CD14-positive monocyte (primary cell): ENCODE results near the gene CNTROB. TPM values are rescaled to one million over a fixed set of nuclear protein-coding genes. Genes with fewer than 3 reads are reported as not detected.

Source experiments
- DNase-seq, 3 donors: peaks; one replicate each; pipeline ENCODE4 v3.0.0-alpha.2; 2011 to 2022
- H2AFZ ChIP-seq: 2 replicates; pipeline ENCODE4 v1.6.0; 2012; ENCODE audit warnings: mild to moderate bottlenecking, low read depth, low read length, inconsistent platforms; ENCODE audit not compliant: insufficient read depth, poor library complexity, severe bottlenecking
- H3K27ac ChIP-seq, 2 donors: 1 replicate in 1 of 2; 2 replicates in 1 of 2; pipeline ENCODE4 v1.5.1; 2012 to 2013; ENCODE audit warnings: low read length in 2 of 2, control low read depth in 1 of 2, inconsistent platforms in 1 of 2, low read depth in 1 of 2, mild to moderate bottlenecking in 1 of 2
- H3K27me3 ChIP-seq, 2 donors: one replicate each; pipeline versions ENCODE4 v1.6.0 to v1.6.1; 2011 to 2013; ENCODE audit warnings: low read length in 2 of 2; ENCODE audit not compliant: control insufficient read depth in 2 of 2, insufficient read depth in 2 of 2
- H3K36me3 ChIP-seq, 2 donors: replicated peaks in 1 of 2; 1 replicate in 1 of 2; 2 replicates in 1 of 2; pipeline versions ENCODE4 v1.5.1 to v1.6.1; 2012 to 2013; ENCODE audit warnings: low read length in 2 of 2, control low read depth in 1 of 2, inconsistent platforms in 1 of 2, mild to moderate bottlenecking in 1 of 2; ENCODE audit not compliant: insufficient read depth in 2 of 2, control insufficient read depth in 1 of 2
- H3K4me1 ChIP-seq, 2 donors: 1 replicate in 1 of 2; 2 replicates in 1 of 2; pipeline versions ENCODE4 v1.5.1 to v1.6.1; 2012 to 2013; ENCODE audit warnings: low read length in 2 of 2, control low read depth in 1 of 2, inconsistent platforms in 1 of 2, mild to moderate bottlenecking in 1 of 2, moderate library complexity in 1 of 2; ENCODE audit not compliant: insufficient read depth in 2 of 2, control insufficient read depth in 1 of 2
- H3K4me2 ChIP-seq: replicated peaks from 2 replicates; pipeline ENCODE3; 2012; ENCODE audit warnings: low read length, moderate library complexity, mild to moderate bottlenecking; ENCODE audit not compliant: poor library complexity, severe bottlenecking; ENCODE audit errors: extremely low read depth
- H3K4me3 ChIP-seq, 3 experiments: fragments of 200-600 bp in 1 of 3; sonication (generic) in 1 of 3; replicated peaks in 1 of 3; 1 replicate in 2 of 3; 2 replicates in 1 of 3; pipeline ENCODE4 v1.5.1; 2011 to 2013; ENCODE audit warnings: low read length in 3 of 3, mild to moderate bottlenecking in 3 of 3, control low read depth in 2 of 3, low read depth in 2 of 3, inconsistent platforms in 1 of 3, moderate library complexity in 1 of 3
- H3K79me2 ChIP-seq: 2 replicates; pipeline ENCODE4 v1.6.0; 2012; ENCODE audit warnings: mild to moderate bottlenecking, control low read depth, inconsistent platforms, low read length, moderate library complexity; ENCODE audit not compliant: insufficient read depth
- H3K9ac ChIP-seq: 2 replicates; pipeline ENCODE4 v1.6.0; 2017; ENCODE audit warnings: low read length, mild to moderate bottlenecking; ENCODE audit not compliant: insufficient read depth, poor library complexity, severe bottlenecking
- H3K9me3 ChIP-seq, 2 donors: replicated peaks in 1 of 2; 1 replicate in 1 of 2; 2 replicates in 1 of 2; pipeline versions ENCODE4 v1.5.1 to v1.6.1; 2012 to 2013; ENCODE audit warnings: low read length in 2 of 2, control low read depth in 1 of 2; ENCODE audit not compliant: control insufficient read depth in 1 of 2, insufficient read depth in 1 of 2
- H4K20me1 ChIP-seq: 2 replicates; pipeline ENCODE4 v1.6.0; 2012; ENCODE audit warnings: mild to moderate bottlenecking, low read length, control low read depth, moderate library complexity; ENCODE audit not compliant: insufficient read depth
- H3K27ac Mint-ChIP-seq, 7 donors: one replicate each; pipeline ENCODE4 v1.8.0; 2020; ENCODE audit warnings: mild to moderate bottlenecking in 7 of 7, mixed read lengths in 7 of 7, moderate library complexity in 6 of 7, inconsistent platforms in 2 of 7
- H3K27me3 Mint-ChIP-seq, 3 donors: one replicate each; pipeline ENCODE4 v1.8.0; 2021 to 2022; ENCODE audit warnings: low read depth in 3 of 3, mild to moderate bottlenecking in 3 of 3, mixed read lengths in 3 of 3, moderate library complexity in 3 of 3, inconsistent platforms in 1 of 3
- H3K36me3 Mint-ChIP-seq, 2 donors: one replicate each; pipeline ENCODE4 v1.8.0; 2020; ENCODE audit warnings: mixed read lengths in 2 of 2, inconsistent platforms in 1 of 2, mild to moderate bottlenecking in 1 of 2
- H3K4me1 Mint-ChIP-seq: one replicate; pipeline ENCODE4 v1.8.0; 2020; ENCODE audit warnings: mild to moderate bottlenecking, mixed read lengths
- H3K4me3 Mint-ChIP-seq, 2 donors: one replicate each; pipeline ENCODE4 v1.8.0; 2020; ENCODE audit warnings: mild to moderate bottlenecking in 2 of 2, mixed read lengths in 2 of 2, moderate library complexity in 1 of 2
- H3K9me3 Mint-ChIP-seq, 7 donors: one replicate each; pipeline ENCODE4 v1.8.0; 2020 to 2022; ENCODE audit warnings: mixed read lengths in 7 of 7, mild to moderate bottlenecking in 6 of 7, moderate library complexity in 6 of 7, inconsistent platforms in 2 of 7
- WGBS: methylation state at CpG from one replicate; pipeline ENCODE4 v1.1.5; 2013; ENCODE audit warnings: missing lambda C conversion rate; ENCODE audit not compliant: insufficient coverage; 5-methylcytosine and 5-hydroxymethylcytosine counted together
- intact Hi-C, 2 donors: fragments of 100-400 bp; cut with micrococcal nuclease; formaldehyde crosslinking; loops; one replicate each; pipeline versions ENCODE4 v1.15.0 to v1.15.1; 2023
- polyA plus RNA-seq, 3 donors: library from polyadenylated mRNA; depleted of rRNA in 1 of 3; unstranded in 2 of 3; stranded (reverse) in 1 of 3; fragments of 300-500 nt in 2 of 3; fragments of >200 nt in 1 of 3; fragmentation: Illumina TruSeq in 2 of 3; gene quantifications; 1 replicate in 2 of 3; 2 replicates in 1 of 3; pipeline ENCODE4 v1.2.3, GENCODE V29; 2012 to 2021
- small RNA-seq: library from RNA; depleted of rRNA; stranded (forward); fragments of <200 nt; gene quantifications from one replicate; pipeline ENCODE3, GENCODE V24; 2012; ENCODE audit warnings: low read depth; ENCODE audit not compliant: insufficient read length
- TF ChIP-seq, protein P1 (sequence below): fragments of 200-600 bp; IDR thresholded peaks from one replicate; pipeline ENCODE4 v1.8.0; 2022; ENCODE audit warnings: antibody characterized with exemption, mild to moderate bottlenecking

The CNTROB gene
- polyA plus RNA-seq, 3 donors, result 4.7 to 22.8 (median 6.5) TPM

DNA sequence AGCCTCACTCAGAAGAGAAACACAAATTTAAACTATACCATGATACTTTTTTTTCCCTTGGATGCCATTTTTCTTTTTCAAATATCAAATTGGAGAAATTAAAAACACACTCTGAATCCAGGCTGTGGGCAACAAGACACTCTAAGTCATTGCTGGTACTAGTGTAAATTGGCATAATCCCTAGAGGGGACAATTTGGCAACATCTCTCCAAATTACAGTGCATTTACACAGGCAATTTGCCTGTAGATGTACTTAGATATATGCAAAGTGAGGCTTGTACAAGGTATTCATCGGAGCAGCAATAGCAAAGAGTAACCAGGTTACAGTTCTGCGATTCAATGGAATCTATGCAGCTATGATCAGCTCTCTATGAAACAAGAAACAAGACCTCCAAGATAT, 63.7 kb downstream of the CNTROB start:
- H3K4me3 ChIP-seq, result no peak overlapping the region
- H3K79me2 ChIP-seq, result no peaks in the 10 kb centered on the region
- H3K4me2 ChIP-seq, result no peak overlapping the region
- H3K4me3 Mint-ChIP-seq, result no peak overlapping the region
- peaks cover 0 to 1% (median 0%) of the 10 kb centered on the region in 3 donors for H3K27me3 Mint-ChIP-seq
- no peaks in the 10 kb centered on the region for H4K20me1 ChIP-seq
- no peaks in the 10 kb centered on the region for H3K36me3 Mint-ChIP-seq
- H3K9me3 ChIP-seq, result no peaks in the 10 kb centered on the region
- no peaks in the 10 kb centered on the region for H3K9me3 Mint-ChIP-seq
- no peak overlapping the region for H3K27ac Mint-ChIP-seq
- DNase-seq, result no peak
- TF ChIP-seq, protein P1, sequence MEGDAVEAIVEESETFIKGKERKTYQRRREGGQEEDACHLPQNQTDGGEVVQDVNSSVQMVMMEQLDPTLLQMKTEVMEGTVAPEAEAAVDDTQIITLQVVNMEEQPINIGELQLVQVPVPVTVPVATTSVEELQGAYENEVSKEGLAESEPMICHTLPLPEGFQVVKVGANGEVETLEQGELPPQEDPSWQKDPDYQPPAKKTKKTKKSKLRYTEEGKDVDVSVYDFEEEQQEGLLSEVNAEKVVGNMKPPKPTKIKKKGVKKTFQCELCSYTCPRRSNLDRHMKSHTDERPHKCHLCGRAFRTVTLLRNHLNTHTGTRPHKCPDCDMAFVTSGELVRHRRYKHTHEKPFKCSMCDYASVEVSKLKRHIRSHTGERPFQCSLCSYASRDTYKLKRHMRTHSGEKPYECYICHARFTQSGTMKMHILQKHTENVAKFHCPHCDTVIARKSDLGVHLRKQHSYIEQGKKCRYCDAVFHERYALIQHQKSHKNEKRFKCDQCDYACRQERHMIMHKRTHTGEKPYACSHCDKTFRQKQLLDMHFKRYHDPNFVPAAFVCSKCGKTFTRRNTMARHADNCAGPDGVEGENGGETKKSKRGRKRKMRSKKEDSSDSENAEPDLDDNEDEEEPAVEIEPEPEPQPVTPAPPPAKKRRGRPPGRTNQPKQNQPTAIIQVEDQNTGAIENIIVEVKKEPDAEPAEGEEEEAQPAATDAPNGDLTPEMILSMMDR, result no peak
- H3K27me3 ChIP-seq, result no peaks in the 10 kb centered on the region
- no CpG with 5 or more reads among the region's 2 CpGs for WGBS
- intact Hi-C loops, result no loop called here
- peaks cover 15% of the 10 kb centered on the region for H3K4me1 Mint-ChIP-seq
- H3K27ac ChIP-seq, result no peak overlapping the region
- peaks cover 10 to 17% of the 10 kb centered on the region in 2 donors for H3K4me1 ChIP-seq
- no peak overlapping the region for H3K9ac ChIP-seq
- no peaks in the 10 kb centered on the region for H3K36me3 ChIP-seq
- no peak overlapping the region for H2AFZ ChIP-seq

DNA sequence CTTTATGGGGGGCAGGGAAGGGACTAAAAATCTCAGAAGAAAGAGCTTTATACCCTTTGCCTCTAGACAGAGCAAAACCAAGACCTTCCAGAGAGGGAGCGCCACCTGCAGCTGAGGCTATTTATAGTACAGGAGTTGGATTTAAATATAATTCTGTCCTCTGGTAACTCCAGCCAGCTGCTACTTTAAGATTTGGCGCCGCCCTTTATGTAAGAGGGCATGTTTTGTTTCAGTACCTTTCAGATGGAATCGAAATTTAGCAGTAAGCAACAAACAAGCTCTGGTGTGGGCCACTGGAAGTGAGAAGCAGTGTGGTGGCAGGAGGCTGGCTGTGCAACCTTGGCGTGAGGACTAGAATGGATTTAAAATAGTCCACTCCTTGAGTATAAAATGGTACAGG, 65.2 kb downstream of the CNTROB start:
- Histone ChIP-seq H3K27me3 (no peaks in the 10 kb centered on the region), H3K36me3 (no peaks in the 10 kb centered on the region), H4K20me1 (no peaks in the 10 kb centered on the region), H3K9ac (no peak overlapping the region), H3K9me3 (no peaks in the 10 kb centered on the region), H3K4me1 (peaks cover 14 to 23% of the 10 kb centered on the region in 2 donors), H3K27ac (no peak overlapping the region), H3K4me2 (no peak overlapping the region), H3K4me3 (no peak overlapping the region), H3K79me2 (no peaks in the 10 kb centered on the region), H2AFZ (no peak overlapping the region)
- 6% methylated on average over 5 of the region's 5 CpGs for WGBS
- DNase-seq, result no peak
- TF ChIP-seq, protein P1, result peak; percentile 22
- Mint-ChIP-seq H3K4me1 (peaks cover 26% of the 10 kb centered on the region), H3K4me3 (no peak overlapping the region), H3K27ac (peak overlapping the region in 1 of 7 donors; percentile 45), H3K36me3 (no peaks in the 10 kb centered on the region), H3K9me3 (no peaks in the 10 kb centered on the region), H3K27me3 (peaks cover under 1 to 5% (median 2%) of the 10 kb centered on the region in 3 donors)
- intact Hi-C loops, result no loop called here

Small RNAs within 50 kb of the gene (small RNA-seq; reads per million reads assigned to genes)
- gene SCARNA21, result 6.6 reads per million, percentile 62 among the genes with 10 or more reads in this experiment

Other genes with a start within 250 kb of the CNTROB start
- 10 to 100 TPM; 16.2 to 35.1 (median 25.8) TPM for gene TP53, start 244.7 kb upstream of the CNTROB start, polyA plus RNA-seq
- gene WRAP53, start 243.7 kb upstream of the CNTROB start, polyA plus RNA-seq, result 1 to 10 TPM; 6.3 to 9.8 (median 9.1) TPM
- under 1 TPM in 1 of 3 donors, not detected in 2; 0.01 TPM for gene EFNB3, start 227.0 kb upstream of the CNTROB start, polyA plus RNA-seq
- gene DNAH2, start 214.5 kb upstream of the CNTROB start, polyA plus RNA-seq, result under 1 TPM in 2 of 3 donors, not detected in 1; 0.03 to 0.15 TPM
- 10 to 100 TPM in 1 of 3 donors, under 1 TPM in 2; 0.37 to 25.5 (median 0.44) TPM for gene KDM6B, start 98.0 kb upstream of the CNTROB start, polyA plus RNA-seq
- 10 to 100 TPM in 1 of 3 donors, not detected in 2; 10.2 TPM for gene TMEM88, start 77.1 kb upstream of the CNTROB start, polyA plus RNA-seq
- 100 to 1,000 TPM in 2 of 3 donors, 10 to 100 TPM in 1; 63.8 to 197 (median 148) TPM for gene NAA38, start 74.6 kb upstream of the CNTROB start, polyA plus RNA-seq
- gene CYB5D1, start 74.2 kb upstream of the CNTROB start, polyA plus RNA-seq, result 1 to 10 TPM in 1 of 3 donors, under 1 TPM in 2; 0.50 to 4.8 (median 0.98) TPM
- 10 to 100 TPM in 1 of 3 donors, under 1 TPM in 2; 0.55 to 67.9 (median 0.91) TPM for gene CHD3, start 43.4 kb upstream of the CNTROB start, polyA plus RNA-seq
- 1 to 10 TPM in 2 of 3 donors, under 1 TPM in 1; 0.59 to 6.7 (median 1.3) TPM for gene RNF227, start 15.9 kb upstream of the CNTROB start, polyA plus RNA-seq
- gene KCNAB3, start 2.4 kb upstream of the CNTROB start, polyA plus RNA-seq, result 10 to 100 TPM in 1 of 3 donors, not detected in 2; 11.7 TPM
- 100 to 1,000 TPM; 172 to 266 (median 224) TPM for gene TRAPPC1, start 260 bp upstream of the CNTROB start, polyA plus RNA-seq
- gene GUCY2D, start 70.4 kb downstream of the CNTROB start, polyA plus RNA-seq, result under 1 TPM in 2 of 3 donors, not detected in 1; 0.04 to 0.46 TPM
- 1 to 10 TPM; 1.7 to 2.8 (median 2.0) TPM for gene ALOX15B, start 106.9 kb downstream of the CNTROB start, polyA plus RNA-seq
- not detected for gene ALOX12B, start 155.5 kb downstream of the CNTROB start, polyA plus RNA-seq
- not detected for gene ALOXE3, start 186.3 kb downstream of the CNTROB start, polyA plus RNA-seq
- not detected for gene HES7, start 191.9 kb downstream of the CNTROB start, polyA plus RNA-seq
- 100 to 1,000 TPM in 1 of 3 donors, 1 to 10 TPM in 2; 5.6 to 457 (median 9.6) TPM for gene PER1, start 220.2 kb downstream of the CNTROB start, polyA plus RNA-seq
- 100 to 1,000 TPM in 1 of 3 donors, 10 to 100 TPM in 2; 10.2 to 139 (median 14.5) TPM for gene VAMP2, start 230.7 kb downstream of the CNTROB start, polyA plus RNA-seq
- gene TMEM107, start 244.2 kb downstream of the CNTROB start, polyA plus RNA-seq, result 10 to 100 TPM; 20.5 to 37.4 (median 31.4) TPM